Subcutaneous adipose tissue (tissue), 4 donors: Measurements from ENCODE around the gene MN1. TPM values are rescaled to one million over a fixed set of nuclear protein-coding genes. Genes with fewer than 3 reads are reported as not detected.

Source experiments
- CTCF ChIP-seq: fragments of 450-650 bp; IDR thresholded peaks from one replicate; pipeline ENCODE4 v1.5.1; 2016; ENCODE audit warnings: low read depth, mild to moderate bottlenecking, control low read depth, antibody characterized with exemption, moderate library complexity
- total RNA-seq, 4 donors: library from RNA; depleted of rRNA; stranded (reverse); fragments of >200 nt; gene quantifications; one replicate each; pipeline ENCODE4 v1.1.0, GENCODE V29; 2016

The MN1 gene
- total RNA-seq, 4 donors from 2014 or later: 0.68 to 3.0 (median 1.6) TPM

- no peak for TF ChIP-seq CTCF
Observed at GRCh38 chr22:27786965-27787364, 14.6 kb downstream of the MN1 start.

- no peak for TF ChIP-seq CTCF
Observed at GRCh38 chr22:27786291-27786932, 15.1 kb downstream of the MN1 start.

GRCh38 chr22:27785831-27786230 lies 15.7 kb downstream of the MN1 start:
- no peak for TF ChIP-seq CTCF

- TF ChIP-seq CTCF: no peak
Observed at GRCh38 chr22:27784120-27784475, 17.5 kb downstream of the MN1 start.

- no peak for TF ChIP-seq CTCF
Observed at GRCh38 chr22:27783436-27784119, 18.0 kb downstream of the MN1 start.

GRCh38 chr22:27782088-27782487 lies 19.5 kb downstream of the MN1 start:
- TF ChIP-seq CTCF: no peak

GRCh38 chr22:27780161-27780575 lies 21.4 kb downstream of the MN1 start:
- TF ChIP-seq CTCF: no peak
